Thoracic aorta (tissue), 2 donors: ENCODE measurements around the gene MIS18BP1. TPM values are rescaled to one million over a fixed set of nuclear protein-coding genes. Genes with fewer than 3 reads are reported as not detected.
A peak's percentile ranks its signal among the peaks of the same experiment; 100 is the strongest.
"Not testable (repeated sequence)": the region's sequence is repeated elsewhere in the genome, so short reads cannot be mapped to it uniquely, and the experiment has no call there.

Source experiments
- ATAC-seq: fragments of 150-250 bp; one replicate; pipeline ENCODE4 v1.8.0; 2017; ENCODE audit warnings: low read depth; ENCODE audit not compliant: insufficient number of reproducible peaks, low FRiP score
- DNase-seq: peaks from one replicate; pipeline ENCODE4 v3.0.0-alpha.2; 2020; ENCODE audit warnings: low spot score
- H3K27ac ChIP-seq, 2 donors: fragments of 200-600 bp; sonication (generic); 1 replicate in 1 of 2; 2 replicates in 1 of 2; pipeline ENCODE4 v1.5.1; 2016; ENCODE audit warnings: mild to moderate bottlenecking in 2 of 2, moderate library complexity in 2 of 2
- H3K27me3 ChIP-seq: fragments of 200-600 bp; sonication (generic); replicated peaks from 2 replicates; pipeline ENCODE4 v1.6.0; 2016; ENCODE audit warnings: mild to moderate bottlenecking; ENCODE audit not compliant: insufficient read depth
- H3K36me3 ChIP-seq: fragments of 200-600 bp; sonication (generic); one replicate; pipeline ENCODE4 v1.5.1; 2016
- H3K4me1 ChIP-seq, 2 donors: fragments of 200-600 bp; sonication (generic); 1 replicate in 1 of 2; 2 replicates in 1 of 2; pipeline versions ENCODE4 v1.5.1 to v1.6.0; 2016; ENCODE audit warnings: low read depth in 2 of 2, mild to moderate bottlenecking in 1 of 2; ENCODE audit not compliant: control insufficient read depth in 1 of 2
- H3K4me3 ChIP-seq: fragments of 200-600 bp; sonication (generic); 2 replicates; pipeline ENCODE4 v1.5.1; 2016; ENCODE audit warnings: mild to moderate bottlenecking
- H3K9me3 ChIP-seq: fragments of 200-600 bp; sonication (generic); 2 replicates; pipeline ENCODE4 v1.5.1; 2016
- CTCF ChIP-seq: fragments of 200-600 bp; sonication (generic); IDR thresholded peaks from one replicate; pipeline ENCODE4 v1.5.1; 2019; ENCODE audit warnings: antibody characterized with exemption
- total RNA-seq, 2 donors: library from RNA; depleted of rRNA; stranded (reverse); fragments of >200 nt; gene quantifications; one replicate each; pipeline versions ENCODE4 v1.1.0 to v1.2.3, GENCODE V29; 2016

Gene MIS18BP1
- 10 to 100 TPM; 18.7 to 40.3 TPM for total RNA-seq

GRCh38 chr14:45253070-45253753 lies at the start of gene MIS18BP1:
Gene MIS18BP1 (minus strand): TSS chr14:45253202. CDS start chr14:45247286, 5,916 bp downstream.
- Histone ChIP-seq H3K27ac (peak within 1 kb of the TSS; percentile 96 to 97), H3K9me3 (peaks cover 5% of the 10 kb centered on the region), H3K27me3 (no peaks in the 10 kb centered on the region), H3K4me1 (peaks cover 5 to 13% of the 10 kb centered on the region in 2 donors), H3K36me3 (no peaks in the 10 kb centered on the region), H3K4me3 (peak within 1 kb of the TSS; percentile 95)
- peak; percentile 69 for TF ChIP-seq CTCF
- ATAC-seq (peak; percentile 95), DNase-seq (peak; percentile 80)

- H3K4me3 ChIP-seq, result no peak overlapping the region
- no peaks in the 10 kb centered on the region for H3K36me3 ChIP-seq
- no peak for DNase-seq
- H3K27ac ChIP-seq, result no peak overlapping the region
- no peak for ATAC-seq
- no peak for TF ChIP-seq CTCF
- no peaks in the 10 kb centered on the region for H3K9me3 ChIP-seq
- H3K27me3 ChIP-seq, result no peaks in the 10 kb centered on the region
- no peaks in the 10 kb centered on the region for H3K4me1 ChIP-seq
Measured at GRCh38 chr14:45298423-45299117, 45.6 kb upstream of the MIS18BP1 start.

GRCh38 chr14:45294796-45295195 lies 41.8 kb upstream of the MIS18BP1 start:
- H3K4me3 ChIP-seq, ATAC-seq, H3K4me1 ChIP-seq, H3K27me3 ChIP-seq, H3K9me3 ChIP-seq, H3K27ac ChIP-seq, DNase-seq, H3K36me3 ChIP-seq: not testable (repeated sequence)

- TF ChIP-seq CTCF, result no peak
- DNase-seq (no peak), ATAC-seq (no peak)
- Histone ChIP-seq H3K4me1 (no peaks in the 10 kb centered on the region), H3K36me3 (no peaks in the 10 kb centered on the region), H3K9me3 (no peaks in the 10 kb centered on the region), H3K27me3 (no peaks in the 10 kb centered on the region), H3K4me3 (no peak overlapping the region), H3K27ac (no peak overlapping the region)
Measured at GRCh38 chr14:45290547-45290946, 37.5 kb upstream of the MIS18BP1 start.

- TF ChIP-seq CTCF, result no peak
- no peak overlapping the region for H3K4me3 ChIP-seq
- no peak for DNase-seq
- H3K36me3 ChIP-seq, result no peaks in the 10 kb centered on the region
- H3K9me3 ChIP-seq, result no peaks in the 10 kb centered on the region
- H3K27ac ChIP-seq, result no peak overlapping the region
- ATAC-seq, result no peak
- no peaks in the 10 kb centered on the region for H3K27me3 ChIP-seq
- no peaks in the 10 kb centered on the region for H3K4me1 ChIP-seq
Measured at GRCh38 chr14:45287610-45288009, 34.6 kb upstream of the MIS18BP1 start.
